Activated B cell treated with CpG ODN at 0.5 μM for 24 hours (primary cell): ENCODE results near the gene XPOT. TPM values are rescaled to one million over a fixed set of nuclear protein-coding genes. Genes with fewer than 3 reads are reported as not detected.
A peak's percentile ranks its signal among the peaks of the same experiment; 100 is the strongest.

Source experiments
- ATAC-seq: fragments of 200-7000 bp; cut with Tn5 transposase; one replicate; pipeline ENCODE4 v1.10.0; 2021; ENCODE audit warnings: low read depth, mild to moderate bottlenecking, moderate library complexity
- CTCF ChIA-PET: fragments of 350-600 bp; sonication (Branson Sonifier 250); formaldehyde crosslinking; loops from one replicate; lab custom pipeline; 2021; ENCODE audit warnings: antibody characterized with exemption; lab: Charles Lee
- POLR2A ChIA-PET: fragments of 350-600 bp; sonication (Branson Sonifier 250); formaldehyde crosslinking; loops from one replicate; lab custom pipeline; 2021; ENCODE audit warnings: antibody characterized with exemption; lab: Charles Lee
- DNase-seq: peaks from one replicate; pipeline ENCODE4 v3.0.0; 2022
- H3K27ac Mint-ChIP-seq: one replicate; pipeline ENCODE4 v1.8.0; 2020; ENCODE audit warnings: mixed read lengths
- H3K27me3 Mint-ChIP-seq: one replicate; pipeline ENCODE4 v1.8.0; 2021; ENCODE audit warnings: mixed read lengths
- H3K36me3 Mint-ChIP-seq: one replicate; pipeline ENCODE4 v1.8.0; 2021; ENCODE audit warnings: low read depth, mixed read lengths
- H3K4me1 Mint-ChIP-seq: one replicate; pipeline ENCODE4 v1.8.0; 2021; ENCODE audit warnings: mixed read lengths
- H3K4me3 Mint-ChIP-seq: one replicate; pipeline ENCODE4 v1.8.0; 2020; ENCODE audit warnings: mild to moderate bottlenecking, mixed read lengths
- H3K9me3 Mint-ChIP-seq: one replicate; pipeline ENCODE4 v1.8.0; 2020; ENCODE audit warnings: mixed read lengths
- intact Hi-C: fragments of 100-400 bp; cut with micrococcal nuclease; formaldehyde crosslinking; loops from one replicate; pipeline ENCODE4 v1.15.1; 2024
- total RNA-seq: library from RNA; stranded (reverse); gene quantifications from 2 replicates; pipeline ENCODE4 v1.2.3, GENCODE V29; 2022
- TF ChIP-seq, protein P1 (sequence below): fragments of 200-600 bp; IDR thresholded peaks from one replicate; pipeline ENCODE4 v1.8.0; 2022; ENCODE audit warnings: antibody characterized with exemption, mild to moderate bottlenecking

XPOT gene
- total RNA-seq, 1 donor from 2014 or later = 96.2 TPM

DNA sequence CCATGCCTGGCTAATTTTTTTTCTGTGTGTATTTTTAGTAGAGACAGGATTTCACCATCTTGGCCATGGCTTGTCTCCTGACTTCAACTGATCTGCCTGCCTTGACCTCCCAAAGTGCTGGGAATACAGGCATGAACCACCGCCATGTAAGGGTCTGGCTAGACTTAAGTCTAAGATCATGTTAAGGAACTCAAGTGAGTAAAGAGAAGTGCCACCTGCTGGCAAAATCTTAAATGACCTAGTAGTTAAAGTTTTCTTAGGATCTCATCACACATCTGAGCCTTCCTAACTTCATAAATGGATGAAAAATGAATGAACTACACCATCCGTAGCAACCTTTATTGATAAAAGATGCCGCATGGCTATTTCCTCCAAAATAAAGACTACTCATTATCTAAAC lies 12.0 kb upstream of the XPOT start:
- Mint-ChIP-seq H3K27me3 (peaks cover 34% of the 10 kb centered on the region), H3K4me1 (peaks cover 7% of the 10 kb centered on the region), H3K36me3 (no peaks in the 10 kb centered on the region), H3K4me3 (no peak overlapping the region), H3K9me3 (no peaks in the 10 kb centered on the region), H3K27ac (no peak overlapping the region)
- ATAC-seq (no peak), DNase-seq (no peak)
- ChIA-PET CTCF (no interaction called here), POLR2A (interaction anchor here (0.7 kb wide), 1 partner anchor 10 kb away, joined by 8 read pairs; no protein-coding TSS in a partner anchor)
- TF ChIP-seq, protein P1, sequence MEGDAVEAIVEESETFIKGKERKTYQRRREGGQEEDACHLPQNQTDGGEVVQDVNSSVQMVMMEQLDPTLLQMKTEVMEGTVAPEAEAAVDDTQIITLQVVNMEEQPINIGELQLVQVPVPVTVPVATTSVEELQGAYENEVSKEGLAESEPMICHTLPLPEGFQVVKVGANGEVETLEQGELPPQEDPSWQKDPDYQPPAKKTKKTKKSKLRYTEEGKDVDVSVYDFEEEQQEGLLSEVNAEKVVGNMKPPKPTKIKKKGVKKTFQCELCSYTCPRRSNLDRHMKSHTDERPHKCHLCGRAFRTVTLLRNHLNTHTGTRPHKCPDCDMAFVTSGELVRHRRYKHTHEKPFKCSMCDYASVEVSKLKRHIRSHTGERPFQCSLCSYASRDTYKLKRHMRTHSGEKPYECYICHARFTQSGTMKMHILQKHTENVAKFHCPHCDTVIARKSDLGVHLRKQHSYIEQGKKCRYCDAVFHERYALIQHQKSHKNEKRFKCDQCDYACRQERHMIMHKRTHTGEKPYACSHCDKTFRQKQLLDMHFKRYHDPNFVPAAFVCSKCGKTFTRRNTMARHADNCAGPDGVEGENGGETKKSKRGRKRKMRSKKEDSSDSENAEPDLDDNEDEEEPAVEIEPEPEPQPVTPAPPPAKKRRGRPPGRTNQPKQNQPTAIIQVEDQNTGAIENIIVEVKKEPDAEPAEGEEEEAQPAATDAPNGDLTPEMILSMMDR = no peak
- intact Hi-C loops = loop anchor here (5.0 kb wide), 1 partner anchor 725 kb away; the partner anchor contains the start of gene DPY19L2

DNA sequence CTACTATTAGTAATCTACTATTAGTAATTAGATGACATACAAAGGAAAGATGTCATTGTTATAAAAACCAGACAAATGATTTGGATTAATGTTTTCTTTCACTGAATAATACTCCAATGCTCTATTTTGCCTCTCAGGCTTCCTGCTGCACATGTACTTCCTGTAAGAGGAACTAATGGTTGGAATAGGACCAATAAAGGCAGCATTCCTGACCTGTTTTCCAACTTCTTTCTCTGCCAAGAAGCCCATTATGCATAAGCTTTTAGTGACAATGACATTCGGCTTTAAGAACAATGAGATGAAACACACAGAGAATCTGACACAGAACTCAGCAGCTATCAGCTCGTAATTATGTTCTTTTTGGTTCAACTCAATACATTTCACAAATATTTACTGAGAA lies 8.5 kb upstream of the XPOT start:
- ChIA-PET POLR2A (no interaction called here), CTCF (no interaction called here)
- intact Hi-C loops = no loop called here
- ATAC-seq (no peak), DNase-seq (no peak)
- H3K4me3 Mint-ChIP-seq = no peak overlapping the region
- H3K27me3 Mint-ChIP-seq = peaks cover 23% of the 10 kb centered on the region
- H3K36me3 Mint-ChIP-seq = no peaks in the 10 kb centered on the region
- peaks cover 3% of the 10 kb centered on the region for H3K4me1 Mint-ChIP-seq
- no peaks in the 10 kb centered on the region for H3K9me3 Mint-ChIP-seq
- TF ChIP-seq, protein P1 = no peak
- no peak overlapping the region for H3K27ac Mint-ChIP-seq

DNA sequence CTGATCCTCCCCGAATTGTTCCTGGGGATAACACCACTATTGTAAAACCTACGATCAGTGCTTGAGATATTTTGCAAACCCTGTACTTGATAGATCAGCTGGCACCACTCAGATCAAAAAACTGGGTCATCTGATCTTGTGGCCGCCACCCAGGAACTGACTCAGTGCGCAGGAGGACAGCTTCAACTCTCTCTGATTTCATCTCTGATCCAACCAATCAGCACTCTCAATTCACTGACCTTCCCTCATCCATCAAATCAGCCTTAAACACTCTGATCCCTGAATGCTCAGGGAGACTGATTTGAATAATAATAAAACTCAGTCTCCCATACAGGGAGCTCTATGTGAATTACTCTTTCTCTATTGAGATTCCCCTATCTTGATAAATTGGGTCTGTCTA lies 4.2 kb upstream of the XPOT start:
- DNase-seq (no peak), ATAC-seq (no peak)
- Mint-ChIP-seq H3K4me1 (peaks cover 3% of the 10 kb centered on the region), H3K27ac (no peak overlapping the region), H3K36me3 (peaks cover 7% of the 10 kb centered on the region), H3K27me3 (peaks cover 8% of the 10 kb centered on the region), H3K9me3 (no peaks in the 10 kb centered on the region), H3K4me3 (no peak overlapping the region)
- TF ChIP-seq, protein P1 = no peak
- POLR2A ChIA-PET = interaction anchor here (0.7 kb wide), 1 partner anchor 32 kb away, joined by 3 read pairs; no protein-coding TSS in a partner anchor
- CTCF ChIA-PET = no interaction called here
- intact Hi-C loops = loop anchor here (5.0 kb wide), 1 partner anchor 1798 kb away; no protein-coding TSS in a partner anchor

DNA sequence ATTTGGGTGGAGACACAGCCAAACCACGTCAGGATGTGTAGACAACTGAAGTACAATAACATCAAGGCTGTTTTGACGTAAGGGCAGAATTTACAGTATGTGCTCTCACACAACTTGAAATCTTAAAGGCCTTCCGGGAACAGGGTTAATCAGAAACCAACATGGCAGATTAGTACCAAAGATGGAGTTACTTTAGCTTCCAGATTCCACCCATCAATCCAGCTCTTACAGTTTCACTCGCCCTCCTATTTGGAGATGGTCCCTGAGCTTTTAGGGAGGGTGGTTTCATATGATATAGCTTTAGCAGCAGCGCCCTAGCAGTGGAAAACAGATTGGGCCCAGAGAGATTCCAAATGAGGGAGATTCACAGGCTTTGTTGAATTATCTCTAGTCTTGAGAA lies 2.0 kb upstream of the XPOT start:
- Mint-ChIP-seq H3K9me3 (no peaks in the 10 kb centered on the region), H3K27me3 (peaks cover 3% of the 10 kb centered on the region), H3K36me3 (peaks cover 9% of the 10 kb centered on the region), H3K4me3 (no peak overlapping the region), H3K4me1 (peaks cover 16% of the 10 kb centered on the region), H3K27ac (no peak overlapping the region)
- ChIA-PET POLR2A (interaction anchor here (0.6 kb wide), 1 partner anchor 10 kb away, joined by 8 read pairs; no protein-coding TSS in a partner anchor), CTCF (no interaction called here)
- intact Hi-C loops = loop anchor here (5.0 kb wide), 1 partner anchor 1800 kb away; no protein-coding TSS in a partner anchor
- TF ChIP-seq, protein P1 = no peak
- DNase-seq = no peak
- no peak for ATAC-seq

DNA sequence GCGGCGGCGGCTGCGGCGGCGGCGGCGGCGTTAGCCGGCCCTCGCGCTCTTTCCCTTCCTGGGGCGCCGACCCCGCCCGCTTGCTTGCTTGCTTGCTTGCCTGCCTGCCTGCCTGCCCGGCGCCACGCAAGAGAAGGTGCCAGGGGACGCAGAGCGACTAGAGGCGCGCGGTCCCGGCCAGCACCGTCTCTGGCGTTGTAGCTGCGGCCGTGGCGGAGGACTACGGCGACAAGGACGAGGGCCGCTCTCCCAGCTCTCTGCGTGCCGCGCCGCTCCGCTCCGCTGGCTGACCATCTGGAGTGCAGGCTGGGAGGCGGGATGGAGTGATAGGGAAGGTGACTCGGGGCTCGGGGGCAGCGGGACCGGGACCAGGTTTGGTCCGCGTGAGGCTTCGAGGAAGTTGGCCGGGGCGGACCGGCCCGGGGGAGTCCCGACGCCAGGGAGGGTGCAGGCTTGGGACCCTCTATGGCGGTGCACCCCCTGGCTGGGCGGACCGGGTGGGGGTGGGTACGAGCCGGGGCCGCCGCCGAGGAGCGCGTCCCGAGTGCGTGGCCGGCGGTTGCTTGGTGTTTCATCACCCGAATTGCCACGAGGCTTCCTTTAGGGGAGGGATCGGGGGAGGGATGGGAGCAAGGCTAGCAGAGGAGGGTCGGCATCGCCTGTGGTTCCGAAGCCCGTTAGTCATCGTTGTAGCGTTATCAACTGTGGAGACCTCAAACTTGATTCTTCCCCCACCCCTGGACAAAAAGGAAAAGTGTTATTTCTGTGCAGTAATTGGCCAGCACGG lies 471 bp downstream of the XPOT start:
- peaks cover 16% of the 10 kb centered on the region for H3K4me1 Mint-ChIP-seq

More for the DNA sequence above, 471 bp downstream of the XPOT start:
- Mint-ChIP-seq H3K27ac (peak overlapping the region; percentile 96), H3K9me3 (no peaks in the 10 kb centered on the region), H3K36me3 (peaks cover 10% of the 10 kb centered on the region), H3K4me3 (peak overlapping the region; percentile 96), H3K27me3 (peaks cover 3% of the 10 kb centered on the region)
- ChIA-PET POLR2A (interaction anchor here (0.6 to 1.5 kb wide), 8 partner anchors 46 to 1801 kb away, joined by 3 to 6 read pairs (median 4); partner anchors contain the start of genes KICS2 and LEMD3), CTCF (no interaction called here)
- ATAC-seq = peak; percentile 29
- TF ChIP-seq, protein P1 = no peak
- intact Hi-C loops = loop anchor here (1.0 to 5.0 kb wide), 9 partner anchors 48 to 1937 kb away; partner anchors contain the start of genes GNS, KICS2, LEMD3 and MON2
- no peak for DNase-seq
